GM12878 (cell line): ENCODE data around the gene DDX46.
"Not testable (repeated sequence)": the region's sequence is repeated elsewhere in the genome, so short reads cannot be mapped to it uniquely, and the experiment has no call there.

Experiments used
- CTCF ChIP-seq, 3 experiments: IDR thresholded peaks in 2 of 3; conservative IDR thresholded peaks in 1 of 3; 2 replicates each; pipeline ENCODE4 v1.5.1; 2011; ENCODE audit warnings: low read depth in 3 of 3, low read length in 3 of 3, mild to moderate bottlenecking in 3 of 3, control low read depth in 2 of 3, moderate library complexity in 2 of 3, inconsistent platforms in 1 of 3, mixed read lengths in 1 of 3; ENCODE audit not compliant: control insufficient read depth in 2 of 3, insufficient read depth in 1 of 3; ENCODE audit errors: extremely low read depth in 1 of 3
- E4F1 ChIP-seq: fragments of 450-650 bp; IDR thresholded peaks from 2 replicates; pipeline ENCODE4 v1.6.1; 2018; ENCODE audit warnings: borderline replicate concordance, mild to moderate bottlenecking; ENCODE audit not compliant: partially characterized antibody
- FOS ChIP-seq: IDR thresholded peaks from 3 replicates; pipeline ENCODE4 v1.6.1; 2011; ENCODE audit warnings: borderline replicate concordance; ENCODE audit not compliant: insufficient read length; ENCODE audit errors: extremely low read depth
- HDAC2 ChIP-seq: fragments of 200-600 bp; sonication (generic); IDR thresholded peaks from 2 replicates; pipeline ENCODE4 v1.6.1; 2017
- IKZF1 ChIP-seq: fragments of 450-650 bp; conservative IDR thresholded peaks from 2 replicates; pipeline ENCODE4 v1.6.1; 2017; ENCODE audit warnings: antibody characterized with exemption, mild to moderate bottlenecking
- JUNB ChIP-seq: IDR thresholded peaks from 2 replicates; pipeline ENCODE4 v1.6.1; 2016; ENCODE audit warnings: antibody characterized with exemption, mild to moderate bottlenecking
- NRF1 ChIP-seq: conservative IDR thresholded peaks from 2 replicates; pipeline ENCODE4 v1.6.1; 2011; ENCODE audit warnings: mild to moderate bottlenecking, low read depth, low read length, improper control_type of control experiment
- POLR2AphosphoS5 ChIP-seq: IDR thresholded peaks from 2 replicates; pipeline ENCODE4 v1.6.1; 2011; ENCODE audit warnings: mild to moderate bottlenecking, low read length, inconsistent platforms
- RB1 ChIP-seq: fragments of 450-650 bp; formaldehyde crosslinking; IDR thresholded peaks from 2 replicates; pipeline ENCODE4 v1.6.1; 2017; ENCODE audit warnings: mild to moderate bottlenecking, borderline replicate concordance
- RBBP5 ChIP-seq: fragments of 200-600 bp; sonication (generic); conservative IDR thresholded peaks from 2 replicates; pipeline ENCODE4 v1.6.1; 2016
- SIN3A ChIP-seq: IDR thresholded peaks from 2 replicates; pipeline ENCODE4 v1.6.1; 2012; ENCODE audit warnings: low read depth, low read length, improper control_type of control experiment
- SUZ12 ChIP-seq: fragments of 200-600 bp; sonication (generic); IDR thresholded peaks from one replicate; pipeline ENCODE4 v1.6.1; 2018; ENCODE audit warnings: antibody characterized with exemption, mild to moderate bottlenecking; ENCODE audit not compliant: unreplicated experiment
- TF ChIP-seq, protein P1 (sequence below): fragments of 450-650 bp; IDR thresholded peaks from 2 replicates; pipeline ENCODE4 v1.6.1; 2017; ENCODE audit warnings: antibody characterized with exemption, mild to moderate bottlenecking, moderate library complexity
- TF ChIP-seq, protein P2 (sequence below): IDR thresholded peaks from 2 replicates; pipeline ENCODE4 v1.6.1; 2011; ENCODE audit warnings: low read depth, mild to moderate bottlenecking, low read length, moderate library complexity, borderline replicate concordance; ENCODE audit errors: extremely low read depth

DNA sequence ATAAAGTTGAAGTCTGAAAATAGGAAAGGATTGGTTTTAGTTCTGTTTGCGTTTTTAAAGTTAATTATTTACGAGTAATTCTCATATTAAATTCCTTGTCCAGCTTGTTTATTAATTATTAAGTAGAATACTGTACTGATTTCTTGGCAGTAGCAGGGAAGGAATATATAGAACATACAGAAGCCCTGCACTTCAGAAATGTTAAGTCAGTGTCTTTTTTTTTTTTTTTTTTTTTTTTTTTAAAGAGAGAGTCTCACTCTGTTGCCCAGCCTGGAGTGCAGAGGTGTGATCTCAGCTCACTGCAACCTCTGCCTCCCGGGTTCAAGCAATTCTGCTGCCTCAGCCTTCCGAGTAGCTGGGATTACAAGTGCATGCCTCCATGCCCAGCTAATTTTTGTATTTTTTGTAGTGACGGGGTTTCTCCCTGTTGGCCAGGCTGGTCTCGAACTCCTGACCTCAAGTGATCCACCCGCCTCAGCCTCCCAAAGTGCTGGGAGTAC lies 90.9 kb downstream of the DDX46 start:
- not testable (repeated sequence) for TF ChIP-seq SUZ12; RBBP5; SIN3A; CTCF (IDR thresholded peaks at IDR 0.05 in 2 of 3, conservative IDR thresholded peaks at IDR 0.05 in 1 of 3; ENCODE audit: control insufficient read depth in 2 of 3, extremely low read depth in 1 of 3, insufficient read depth in 1 of 3, low read depth in 3 of 3, low read length in 3 of 3); FOS; POLR2AphosphoS5; JUNB; IKZF1; NRF1; E4F1; RB1; HDAC2
- TF ChIP-seq, protein P1, sequence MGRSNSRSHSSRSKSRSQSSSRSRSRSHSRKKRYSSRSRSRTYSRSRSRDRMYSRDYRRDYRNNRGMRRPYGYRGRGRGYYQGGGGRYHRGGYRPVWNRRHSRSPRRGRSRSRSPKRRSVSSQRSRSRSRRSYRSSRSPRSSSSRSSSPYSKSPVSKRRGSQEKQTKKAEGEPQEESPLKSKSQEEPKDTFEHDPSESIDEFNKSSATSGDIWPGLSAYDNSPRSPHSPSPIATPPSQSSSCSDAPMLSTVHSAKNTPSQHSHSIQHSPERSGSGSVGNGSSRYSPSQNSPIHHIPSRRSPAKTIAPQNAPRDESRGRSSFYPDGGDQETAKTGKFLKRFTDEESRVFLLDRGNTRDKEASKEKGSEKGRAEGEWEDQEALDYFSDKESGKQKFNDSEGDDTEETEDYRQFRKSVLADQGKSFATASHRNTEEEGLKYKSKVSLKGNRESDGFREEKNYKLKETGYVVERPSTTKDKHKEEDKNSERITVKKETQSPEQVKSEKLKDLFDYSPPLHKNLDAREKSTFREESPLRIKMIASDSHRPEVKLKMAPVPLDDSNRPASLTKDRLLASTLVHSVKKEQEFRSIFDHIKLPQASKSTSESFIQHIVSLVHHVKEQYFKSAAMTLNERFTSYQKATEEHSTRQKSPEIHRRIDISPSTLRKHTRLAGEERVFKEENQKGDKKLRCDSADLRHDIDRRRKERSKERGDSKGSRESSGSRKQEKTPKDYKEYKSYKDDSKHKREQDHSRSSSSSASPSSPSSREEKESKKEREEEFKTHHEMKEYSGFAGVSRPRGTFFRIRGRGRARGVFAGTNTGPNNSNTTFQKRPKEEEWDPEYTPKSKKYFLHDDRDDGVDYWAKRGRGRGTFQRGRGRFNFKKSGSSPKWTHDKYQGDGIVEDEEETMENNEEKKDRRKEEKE, result not testable (repeated sequence)
- TF ChIP-seq, protein P2, sequence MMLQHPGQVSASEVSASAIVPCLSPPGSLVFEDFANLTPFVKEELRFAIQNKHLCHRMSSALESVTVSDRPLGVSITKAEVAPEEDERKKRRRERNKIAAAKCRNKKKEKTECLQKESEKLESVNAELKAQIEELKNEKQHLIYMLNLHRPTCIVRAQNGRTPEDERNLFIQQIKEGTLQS, result not testable (repeated sequence)
